ENCODE measurements around the gene SLC22A17.
A peak's percentile ranks its signal among the peaks of the same experiment; 100 is the strongest.
"Not testable (repeated sequence)": the region's sequence is repeated elsewhere in the genome, so short reads cannot be mapped to it uniquely, and the experiment has no call there.

SLC22A17 gene

GRCh38 chr14:23352506-23353432, at the start of gene SLC22A17:
Gene SLC22A17 (minus strand): TSS chr14:23352887.
- DNase-seq = peak; percentile 9

GRCh38 chr14:23401291-23401690, 48.6 kb upstream of the SLC22A17 start:
- peak; percentile 29 for DNase-seq

- peak; percentile 12 for DNase-seq
Measured at GRCh38 chr14:23400496-23401149, 47.9 kb upstream of the SLC22A17 start.

GRCh38 chr14:23399591-23399990, 46.9 kb upstream of the SLC22A17 start:
- DNase-seq = no peak

GRCh38 chr14:23399136-23399535, 46.4 kb upstream of the SLC22A17 start:
- DNase-seq = no peak

- no peak for DNase-seq
Measured at GRCh38 chr14:23398348-23398747, 45.7 kb upstream of the SLC22A17 start.

- DNase-seq = no peak
Measured at GRCh38 chr14:23396781-23397407, 44.2 kb upstream of the SLC22A17 start.

- DNase-seq = no peak
Measured at GRCh38 chr14:23396126-23396525, 43.4 kb upstream of the SLC22A17 start.

GRCh38 chr14:23392613-23393012, 39.9 kb upstream of the SLC22A17 start:
- DNase-seq = no peak

- DNase-seq = not testable (repeated sequence)
Measured at GRCh38 chr14:23389871-23390270, 37.2 kb upstream of the SLC22A17 start.

GRCh38 chr14:23389396-23389795, 36.7 kb upstream of the SLC22A17 start:
- DNase-seq = no peak

GRCh38 chr14:23388996-23389395, 36.3 kb upstream of the SLC22A17 start:
- no peak for DNase-seq

- no peak for DNase-seq
Measured at GRCh38 chr14:23387916-23388882, 35.5 kb upstream of the SLC22A17 start.

GRCh38 chr14:23386999-23387398, 34.3 kb upstream of the SLC22A17 start:
- no peak for DNase-seq

- not testable (repeated sequence) for DNase-seq
Measured at GRCh38 chr14:23386266-23386657, 33.6 kb upstream of the SLC22A17 start.

GRCh38 chr14:23385642-23386265, 33.1 kb upstream of the SLC22A17 start:
- DNase-seq = no peak

GRCh38 chr14:23385244-23385641, 32.6 kb upstream of the SLC22A17 start:
- no peak for DNase-seq

GRCh38 chr14:23384364-23385080, 31.8 kb upstream of the SLC22A17 start:
- no peak for DNase-seq

GRCh38 chr14:23382731-23383440, 30.2 kb upstream of the SLC22A17 start:
- no peak for DNase-seq

- DNase-seq = no peak
Measured at GRCh38 chr14:23382276-23382675, 29.6 kb upstream of the SLC22A17 start.

- no peak for DNase-seq
Measured at GRCh38 chr14:23381871-23382270, 29.2 kb upstream of the SLC22A17 start.
